ENCODE measurements around the gene SV2A. TPM values are rescaled to one million over a fixed set of nuclear protein-coding genes. Genes with fewer than 3 reads are reported as not detected.
A peak's percentile ranks its signal among the peaks of the same experiment; 100 is the strongest.

Gene SV2A
- polyA plus RNA-seq, 1 donor (not counting 4 experiments of a cell fraction or from before 2014, with no cell fraction given), result 0.28 TPM

DNA sequence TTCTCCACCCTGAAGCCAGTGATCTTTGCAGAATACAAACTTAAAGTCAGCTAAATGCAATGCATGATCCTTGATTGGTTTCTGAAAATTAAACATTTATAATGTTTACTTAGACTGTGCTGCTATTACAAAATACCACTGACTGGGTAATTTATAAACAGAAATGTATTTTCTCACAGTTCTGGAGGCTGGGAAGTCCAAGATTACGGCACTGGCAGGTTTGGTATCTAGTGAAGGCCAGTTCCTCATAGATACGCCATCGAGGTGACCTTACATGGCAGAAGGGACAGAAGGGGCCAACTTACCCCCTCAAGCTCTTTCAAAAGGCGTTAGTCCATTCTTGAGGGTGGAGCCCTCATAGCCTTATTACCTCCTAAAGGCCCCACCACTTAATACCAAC is 21.1 kb downstream of the SV2A start:
- DNase-seq (ENCODE audit: low read depth, low spot score), result no peak
- dilution Hi-C loops (cut with MboI; ENCODE audit: extremely low pct_ligation_motif_present, low sequenced_read_pairs), result no loop called here

GRCh38 chr1:149888999-149889289 is 28.7 kb downstream of the SV2A start:
- H3K9me1 ChIP-seq (ENCODE audit: control insufficient read depth, extremely low read depth, insufficient read depth, low read length), result no peaks in the 10 kb centered on the region
- FAIRE-seq, result no peak
- H3K36me3 ChIP-seq (ENCODE audit: control insufficient read depth in 2 of 2, extremely low read depth in 1 of 2, insufficient read depth in 2 of 2, low read length in 2 of 2), result no peaks in the 10 kb centered on the region
- H2AFZ ChIP-seq (ENCODE audit: control insufficient read depth, low read length), result peak overlapping the region; percentile 94
- H3K27ac ChIP-seq (ENCODE audit: control insufficient read depth, insufficient read depth, low read length), result peak overlapping the region; percentile 98
- no peak for TF ChIP-seq CTCF (optimal IDR thresholded peaks at IDR 0.05 in 1 of 3, IDR thresholded peaks at IDR 0.05 in 1 of 3, conservative IDR thresholded peaks at IDR 0.05 in 1 of 3; ENCODE audit: extremely low read depth in 1 of 3, insufficient read depth in 2 of 3, low read length in 3 of 3)
- TF ChIP-seq EZH2 (IDR thresholded peaks at IDR 0.05; ENCODE audit: low read length), result no peak
- no peaks in the 10 kb centered on the region for H4K20me1 ChIP-seq (ENCODE audit: control insufficient read depth, extremely low read depth, insufficient read depth, low read length)
- dilution Hi-C loops (cut with MboI; ENCODE audit: extremely low pct_ligation_motif_present, low sequenced_read_pairs), result no loop called here
- peak overlapping the region; percentile 53 to 88 (median 61) for H3K4me3 ChIP-seq (ENCODE audit: control insufficient read depth in 2 of 3, extremely low read depth in 1 of 3, insufficient read depth in 2 of 3, low read depth in 1 of 3, low read length in 3 of 3)
- no peaks in the 10 kb centered on the region for H3K27me3 ChIP-seq (ENCODE audit: control insufficient read depth, extremely low read depth, insufficient read depth, low read length)
- no peaks in the 10 kb centered on the region for H3K79me2 ChIP-seq (ENCODE audit: control insufficient read depth, insufficient read depth, low read length)
- peak overlapping the region; percentile 92 for H3K9ac ChIP-seq (ENCODE audit: control insufficient read depth, extremely low read depth, insufficient read depth, low read length)
- peak overlapping the region; percentile 100 for H3K4me2 ChIP-seq (ENCODE audit: control insufficient read depth, extremely low read depth, insufficient read depth, low read depth, low read length)
- no peak for DNase-seq (ENCODE audit: low read depth, low spot score)
- H3K9me3 ChIP-seq (ENCODE audit: control insufficient read depth, low read depth, low read length), result no peaks in the 10 kb centered on the region
- H3K4me1 ChIP-seq (ENCODE audit: control insufficient read depth, extremely low read depth, insufficient read depth, low read length), result peaks cover 20% of the 10 kb centered on the region

More for the DNA sequence above, 21.1 kb downstream of the SV2A start:
- Histone ChIP-seq H3K4me2 (ENCODE audit: control insufficient read depth, extremely low read depth, insufficient read depth, low read depth, low read length) (no peak overlapping the region), H2AFZ (ENCODE audit: control insufficient read depth, low read length) (no peak overlapping the region), H3K27me3 (ENCODE audit: control insufficient read depth, extremely low read depth, insufficient read depth, low read length) (no peaks in the 10 kb centered on the region), H3K4me3 (ENCODE audit: control insufficient read depth in 2 of 3, extremely low read depth in 1 of 3, insufficient read depth in 2 of 3, low read depth in 1 of 3, low read length in 3 of 3) (no peak overlapping the region), H4K20me1 (ENCODE audit: control insufficient read depth, extremely low read depth, insufficient read depth, low read length) (no peaks in the 10 kb centered on the region), H3K79me2 (ENCODE audit: control insufficient read depth, insufficient read depth, low read length) (no peaks in the 10 kb centered on the region), H3K36me3 (ENCODE audit: control insufficient read depth in 2 of 2, extremely low read depth in 1 of 2, insufficient read depth in 2 of 2, low read length in 2 of 2) (no peaks in the 10 kb centered on the region), H3K4me1 (ENCODE audit: control insufficient read depth, extremely low read depth, insufficient read depth, low read length) (peaks cover 9% of the 10 kb centered on the region), H3K27ac (ENCODE audit: control insufficient read depth, insufficient read depth, low read length) (no peak overlapping the region), H3K9ac (ENCODE audit: control insufficient read depth, extremely low read depth, insufficient read depth, low read length) (no peak overlapping the region), H3K9me1 (ENCODE audit: control insufficient read depth, extremely low read depth, insufficient read depth, low read length) (no peaks in the 10 kb centered on the region), H3K9me3 (ENCODE audit: control insufficient read depth, low read depth, low read length) (no peaks in the 10 kb centered on the region)
- TF ChIP-seq CTCF (optimal IDR thresholded peaks at IDR 0.05 in 1 of 3, IDR thresholded peaks at IDR 0.05 in 1 of 3, conservative IDR thresholded peaks at IDR 0.05 in 1 of 3; ENCODE audit: extremely low read depth in 1 of 3, insufficient read depth in 2 of 3, low read length in 3 of 3) (no peak), EZH2 (IDR thresholded peaks at IDR 0.05; ENCODE audit: low read length) (no peak)
- FAIRE-seq, result no peak

Measured in keratinocyte (primary cell).